Measurements from ENCODE around the gene EARS2. TPM values are rescaled to one million over a fixed set of nuclear protein-coding genes. Genes with fewer than 3 reads are reported as not detected.
"Not testable (repeated sequence)": the region's sequence is repeated elsewhere in the genome, so short reads cannot be mapped to it uniquely, and the experiment has no call there.

Gene EARS2
- total RNA-seq, 2 donors from 2014 or later, result 10.0 to 13.0 TPM

GRCh38 chr16:23515881-23516280, 41.3 kb downstream of the EARS2 start:
- ATAC-seq (no peak), DNase-seq (no peak)
- Mint-ChIP-seq H3K36me3 (ENCODE audit: low read depth) (no peaks in the 10 kb centered on the region), H3K27ac (peak overlapping the region; percentile 73), H3K4me3 (peak overlapping the region; percentile 53), H3K27me3 (no peaks in the 10 kb centered on the region), H3K4me1 (peaks cover 24% of the 10 kb centered on the region)
- no peaks in the 10 kb centered on the region for H3K9me3 ChIP-seq (ENCODE audit: control insufficient read depth, low read length, poor library complexity, severe bottlenecking)

GRCh38 chr16:23514381-23515152, 42.6 kb downstream of the EARS2 start:
- Mint-ChIP-seq H3K4me3 (peak overlapping the region; percentile 80), H3K27ac (peak overlapping the region; percentile 87), H3K36me3 (ENCODE audit: low read depth) (no peaks in the 10 kb centered on the region), H3K4me1 (peaks cover 28% of the 10 kb centered on the region), H3K27me3 (no peaks in the 10 kb centered on the region)
- peak; percentile 63 for ATAC-seq
- H3K9me3 ChIP-seq (ENCODE audit: control insufficient read depth, low read length, poor library complexity, severe bottlenecking), result no peaks in the 10 kb centered on the region
- no peak for DNase-seq

- no peaks in the 10 kb centered on the region for H3K9me3 ChIP-seq (ENCODE audit: control insufficient read depth, low read length, poor library complexity, severe bottlenecking)
- Mint-ChIP-seq H3K27ac (no peak overlapping the region), H3K36me3 (ENCODE audit: low read depth) (no peaks in the 10 kb centered on the region), H3K4me3 (no peak overlapping the region), H3K4me1 (peaks cover 44% of the 10 kb centered on the region), H3K27me3 (no peaks in the 10 kb centered on the region)
- DNase-seq (no peak), ATAC-seq (no peak)
Measured at GRCh38 chr16:23512168-23512695, 44.9 kb downstream of the EARS2 start.

- Mint-ChIP-seq H3K4me3 (peak overlapping the region; percentile 79), H3K27me3 (no peaks in the 10 kb centered on the region), H3K36me3 (ENCODE audit: low read depth) (no peaks in the 10 kb centered on the region), H3K27ac (no peak overlapping the region), H3K4me1 (peaks cover 48% of the 10 kb centered on the region)
- DNase-seq, result no peak
- H3K9me3 ChIP-seq (ENCODE audit: control insufficient read depth, low read length, poor library complexity, severe bottlenecking), result no peaks in the 10 kb centered on the region
- ATAC-seq, result no peak
Measured at GRCh38 chr16:23511731-23512130, 45.4 kb downstream of the EARS2 start.

GRCh38 chr16:23510915-23511270, 46.3 kb downstream of the EARS2 start:
- ATAC-seq, result not testable (repeated sequence)
- Mint-ChIP-seq H3K4me1 (peaks cover 46% of the 10 kb centered on the region), H3K27ac (peak overlapping the region; percentile 95)

GRCh38 chr16:23510164-23510914, 46.8 kb downstream of the EARS2 start, which contains the start of gene GGA2:
Gene GGA2, minus strand, starts transcription at chr16:23510494. Its CDS starts 83 bp downstream, at chr16:23510411.
- DNase-seq (peak; percentile 66 to 72 (median 72)), ATAC-seq (peak; percentile 89)
- H3K9me3 ChIP-seq (ENCODE audit: control insufficient read depth, low read length, poor library complexity, severe bottlenecking), result no peaks in the 10 kb centered on the region
- no peaks in the 10 kb centered on the region for H3K36me3 Mint-ChIP-seq (ENCODE audit: low read depth)
- peak within 1 kb of the TSS; percentile 95 for H3K27ac Mint-ChIP-seq
- H3K4me3 Mint-ChIP-seq, result peak within 1 kb of the TSS; percentile 95
- H3K4me1 Mint-ChIP-seq, result peaks cover 44% of the 10 kb centered on the region
- no peaks in the 10 kb centered on the region for H3K27me3 Mint-ChIP-seq

More at GRCh38 chr16:23510915-23511270, 46.3 kb downstream of the EARS2 start:
- not testable (repeated sequence) for H3K27me3 Mint-ChIP-seq; DNase-seq; H3K9me3 ChIP-seq (ENCODE audit: control insufficient read depth, low read length, poor library complexity, severe bottlenecking); H3K36me3 Mint-ChIP-seq (ENCODE audit: low read depth)
- H3K4me3 Mint-ChIP-seq, result peak overlapping the region; percentile 92

- Mint-ChIP-seq H3K4me3 (peak overlapping the region; percentile 95), H3K27me3 (no peaks in the 10 kb centered on the region), H3K27ac (peak overlapping the region; percentile 95), H3K4me1 (peaks cover 42% of the 10 kb centered on the region), H3K36me3 (ENCODE audit: low read depth) (no peaks in the 10 kb centered on the region)
- ATAC-seq, result peak; percentile 50
- peak in 1 of 3 donors; percentile 16 for DNase-seq
- H3K9me3 ChIP-seq (ENCODE audit: control insufficient read depth, low read length, poor library complexity, severe bottlenecking), result no peaks in the 10 kb centered on the region
Measured at GRCh38 chr16:23509782-23510163, 47.4 kb downstream of the EARS2 start.

GRCh38 chr16:23509441-23509754, 47.8 kb downstream of the EARS2 start:
- H3K4me1 Mint-ChIP-seq, result peaks cover 39% of the 10 kb centered on the region
- H3K9me3 ChIP-seq (ENCODE audit: control insufficient read depth, low read length, poor library complexity, severe bottlenecking), result no peaks in the 10 kb centered on the region
- H3K36me3 Mint-ChIP-seq (ENCODE audit: low read depth), result no peaks in the 10 kb centered on the region
- DNase-seq, result no peak
- H3K27me3 Mint-ChIP-seq, result no peaks in the 10 kb centered on the region
- H3K4me3 Mint-ChIP-seq, result peak overlapping the region; percentile 95
- H3K27ac Mint-ChIP-seq, result peak overlapping the region; percentile 95
- no peak for ATAC-seq

- H3K9me3 ChIP-seq (ENCODE audit: control insufficient read depth, low read length, poor library complexity, severe bottlenecking), result no peaks in the 10 kb centered on the region
- H3K36me3 Mint-ChIP-seq (ENCODE audit: low read depth), result no peaks in the 10 kb centered on the region
- H3K4me1 Mint-ChIP-seq, result peaks cover 40% of the 10 kb centered on the region
- ATAC-seq, result no peak
- no peaks in the 10 kb centered on the region for H3K27me3 Mint-ChIP-seq
- peak overlapping the region; percentile 95 for H3K27ac Mint-ChIP-seq
- peak overlapping the region; percentile 95 for H3K4me3 Mint-ChIP-seq
- no peak for DNase-seq
Measured at GRCh38 chr16:23508589-23509440, 48.3 kb downstream of the EARS2 start.

- H3K27ac Mint-ChIP-seq, result peak overlapping the region; percentile 43
- peaks cover 44% of the 10 kb centered on the region for H3K4me1 Mint-ChIP-seq
- DNase-seq, result no peak
- no peak for ATAC-seq
- no peaks in the 10 kb centered on the region for H3K9me3 ChIP-seq (ENCODE audit: control insufficient read depth, low read length, poor library complexity, severe bottlenecking)
- H3K36me3 Mint-ChIP-seq (ENCODE audit: low read depth), result no peaks in the 10 kb centered on the region
- no peaks in the 10 kb centered on the region for H3K27me3 Mint-ChIP-seq
- peak overlapping the region; percentile 39 for H3K4me3 Mint-ChIP-seq
Measured at GRCh38 chr16:23506606-23506994, 50.5 kb downstream of the EARS2 start.

GRCh38 chr16:23505671-23506605, 51.2 kb downstream of the EARS2 start:
- ATAC-seq (no peak), DNase-seq (no peak)
- no peaks in the 10 kb centered on the region for H3K9me3 ChIP-seq (ENCODE audit: control insufficient read depth, low read length, poor library complexity, severe bottlenecking)
- H3K4me1 Mint-ChIP-seq, result peaks cover 44% of the 10 kb centered on the region
- peak overlapping the region; percentile 39 for H3K4me3 Mint-ChIP-seq
- H3K36me3 Mint-ChIP-seq (ENCODE audit: low read depth), result no peaks in the 10 kb centered on the region
- H3K27ac Mint-ChIP-seq, result peak overlapping the region; percentile 43
- no peaks in the 10 kb centered on the region for H3K27me3 Mint-ChIP-seq

- DNase-seq (no peak), ATAC-seq (peak; percentile 8)
- no peaks in the 10 kb centered on the region for H3K36me3 Mint-ChIP-seq (ENCODE audit: low read depth)
- peaks cover 42% of the 10 kb centered on the region for H3K4me1 Mint-ChIP-seq
- peak overlapping the region; percentile 32 for H3K27ac Mint-ChIP-seq
- H3K9me3 ChIP-seq (ENCODE audit: control insufficient read depth, low read length, poor library complexity, severe bottlenecking), result no peaks in the 10 kb centered on the region
- no peaks in the 10 kb centered on the region for H3K27me3 Mint-ChIP-seq
- peak overlapping the region; percentile 31 for H3K4me3 Mint-ChIP-seq
Measured at GRCh38 chr16:23505180-23505665, 51.9 kb downstream of the EARS2 start.

Measured in T-helper 17 cell (primary cell).